Thoracic aorta (tissue), 2 donors: ENCODE measurements around the gene GAST. TPM values are rescaled to one million over a fixed set of nuclear protein-coding genes. Genes with fewer than 3 reads are reported as not detected.

ENCODE experiments used
- ATAC-seq: fragments of 150-250 bp; one replicate; pipeline ENCODE4 v1.8.0; 2017; ENCODE audit warnings: low read depth; ENCODE audit not compliant: insufficient number of reproducible peaks, low FRiP score
- DNase-seq: peaks from one replicate; pipeline ENCODE4 v3.0.0-alpha.2; 2020; ENCODE audit warnings: low spot score
- H3K27ac ChIP-seq, 2 donors: fragments of 200-600 bp; sonication (generic); 1 replicate in 1 of 2; 2 replicates in 1 of 2; pipeline ENCODE4 v1.5.1; 2016; ENCODE audit warnings: mild to moderate bottlenecking in 2 of 2, moderate library complexity in 2 of 2
- H3K27me3 ChIP-seq: fragments of 200-600 bp; sonication (generic); replicated peaks from 2 replicates; pipeline ENCODE4 v1.6.0; 2016; ENCODE audit warnings: mild to moderate bottlenecking; ENCODE audit not compliant: insufficient read depth
- H3K36me3 ChIP-seq: fragments of 200-600 bp; sonication (generic); one replicate; pipeline ENCODE4 v1.5.1; 2016
- H3K4me1 ChIP-seq, 2 donors: fragments of 200-600 bp; sonication (generic); 1 replicate in 1 of 2; 2 replicates in 1 of 2; pipeline versions ENCODE4 v1.5.1 to v1.6.0; 2016; ENCODE audit warnings: low read depth in 2 of 2, mild to moderate bottlenecking in 1 of 2; ENCODE audit not compliant: control insufficient read depth in 1 of 2
- H3K4me3 ChIP-seq: fragments of 200-600 bp; sonication (generic); 2 replicates; pipeline ENCODE4 v1.5.1; 2016; ENCODE audit warnings: mild to moderate bottlenecking
- H3K9me3 ChIP-seq: fragments of 200-600 bp; sonication (generic); 2 replicates; pipeline ENCODE4 v1.5.1; 2016
- CTCF ChIP-seq: fragments of 200-600 bp; sonication (generic); IDR thresholded peaks from one replicate; pipeline ENCODE4 v1.5.1; 2019; ENCODE audit warnings: antibody characterized with exemption
- total RNA-seq, 2 donors: library from RNA; depleted of rRNA; stranded (reverse); fragments of >200 nt; gene quantifications; one replicate each; pipeline versions ENCODE4 v1.1.0 to v1.2.3, GENCODE V29; 2016

The GAST gene
- total RNA-seq, 2 donors from 2014 or later, result not detected

GRCh38 chr17:41758601-41759000 lies 46.5 kb downstream of the GAST start:
- Histone ChIP-seq H3K4me1 (no peaks in the 10 kb centered on the region), H3K36me3 (peaks cover 69% of the 10 kb centered on the region), H3K9me3 (no peaks in the 10 kb centered on the region), H3K27me3 (no peaks in the 10 kb centered on the region), H3K27ac (no peak overlapping the region), H3K4me3 (no peak overlapping the region)
- TF ChIP-seq CTCF, result no peak
- DNase-seq, result no peak
- ATAC-seq, result no peak

- peaks cover 81% of the 10 kb centered on the region for H3K36me3 ChIP-seq
- no peak for TF ChIP-seq CTCF
- no peaks in the 10 kb centered on the region for H3K4me1 ChIP-seq
- no peak for ATAC-seq
- H3K27me3 ChIP-seq, result no peaks in the 10 kb centered on the region
- no peak for DNase-seq
- no peak overlapping the region for H3K27ac ChIP-seq
- no peak overlapping the region for H3K4me3 ChIP-seq
- H3K9me3 ChIP-seq, result no peaks in the 10 kb centered on the region
Observed at GRCh38 chr17:41760878-41761277, 48.7 kb downstream of the GAST start.

- no peak for TF ChIP-seq CTCF
Observed at GRCh38 chr17:41762391-41762790, 50.3 kb downstream of the GAST start.

GRCh38 chr17:41762841-41763240 lies 50.7 kb downstream of the GAST start:
- Histone ChIP-seq H3K4me1 (no peaks in the 10 kb centered on the region), H3K27me3 (no peaks in the 10 kb centered on the region), H3K4me3 (no peak overlapping the region), H3K36me3 (peaks cover 84% of the 10 kb centered on the region), H3K9me3 (no peaks in the 10 kb centered on the region), H3K27ac (no peak overlapping the region)
- no peak for DNase-seq
- TF ChIP-seq CTCF, result no peak
- ATAC-seq, result no peak

More at GRCh38 chr17:41762391-41762790, 50.3 kb downstream of the GAST start:
- DNase-seq (no peak), ATAC-seq (no peak)
- Histone ChIP-seq H3K27me3 (no peaks in the 10 kb centered on the region), H3K27ac (no peak overlapping the region), H3K4me1 (no peaks in the 10 kb centered on the region), H3K36me3 (peaks cover 84% of the 10 kb centered on the region), H3K9me3 (no peaks in the 10 kb centered on the region), H3K4me3 (no peak overlapping the region)

GRCh38 chr17:41763327-41763726 lies 51.2 kb downstream of the GAST start:
- no peaks in the 10 kb centered on the region for H3K4me1 ChIP-seq
- DNase-seq (no peak), ATAC-seq (no peak)
- no peak overlapping the region for H3K27ac ChIP-seq
- no peaks in the 10 kb centered on the region for H3K27me3 ChIP-seq
- no peak overlapping the region for H3K4me3 ChIP-seq
- peaks cover 83% of the 10 kb centered on the region for H3K36me3 ChIP-seq
- no peaks in the 10 kb centered on the region for H3K9me3 ChIP-seq
- TF ChIP-seq CTCF, result no peak

Other genes with a start within 250 kb of the GAST start
- gene KRT32, start 244.9 kb upstream of the GAST start, total RNA-seq, result not detected
- not detected for gene KRT35, start 231.2 kb upstream of the GAST start, total RNA-seq
- gene KRT36, start 222.4 kb upstream of the GAST start, total RNA-seq, result not detected
- gene KRT13, start 206.7 kb upstream of the GAST start, total RNA-seq, result 1 to 10 TPM in 1 of 2 donors, not detected in 1; 1.4 TPM
- under 1 TPM in 1 of 2 donors, not detected in 1; 0.68 TPM for gene KRT15, start 193.4 kb upstream of the GAST start, total RNA-seq
- gene KRT19, start 184.0 kb upstream of the GAST start, total RNA-seq, result 10 to 100 TPM in 1 of 2 donors, 1 to 10 TPM in 1; 2.4 to 66.8 TPM
- under 1 TPM in 1 of 2 donors, not detected in 1; 0.42 TPM for gene KRT9, start 140.3 kb upstream of the GAST start, total RNA-seq
- gene KRT14, start 125.4 kb upstream of the GAST start, total RNA-seq, result 10 to 100 TPM in 1 of 2 donors, 1 to 10 TPM in 1; 6.9 to 18.7 TPM
- 10 to 100 TPM in 1 of 2 donors, 1 to 10 TPM in 1; 6.5 to 16.8 TPM for gene KRT16, start 99.6 kb upstream of the GAST start, total RNA-seq
- 10 to 100 TPM; 74.7 to 87.1 TPM for gene KRT17, start 87.8 kb upstream of the GAST start, total RNA-seq
- gene EIF1, start 23.4 kb upstream of the GAST start, total RNA-seq, result 100 to 1,000 TPM; 167 to 318 TPM
- under 1 TPM in 1 of 2 donors, not detected in 1; 0.35 TPM for gene HAP1, start 22.3 kb downstream of the GAST start, total RNA-seq
- gene JUP, start 74.4 kb downstream of the GAST start, total RNA-seq, result 10 to 100 TPM; 82.4 to 98.7 TPM
- 10 to 100 TPM; 20.7 to 41.0 TPM for gene P3H4, start 99.6 kb downstream of the GAST start, total RNA-seq
- gene FKBP10, start 100.7 kb downstream of the GAST start, total RNA-seq, result 100 to 1,000 TPM; 125 to 188 TPM
- gene NT5C3B, start 123.9 kb downstream of the GAST start, total RNA-seq, result 10 to 100 TPM; 62.1 to 69.7 TPM
- gene KLHL10, start 125.5 kb downstream of the GAST start, total RNA-seq, result not detected
- gene KLHL11, start 153.1 kb downstream of the GAST start, total RNA-seq, result 10 to 100 TPM; 22.6 to 28.6 TPM
- 10 to 100 TPM; 76.3 to 81.5 TPM for gene ACLY, start 206.6 kb downstream of the GAST start, total RNA-seq
- 1 to 10 TPM; 1.1 to 2.2 TPM for gene ODAD4, start 218.3 kb downstream of the GAST start, total RNA-seq